Fibroblast of mammary gland (primary cell): Measurements from ENCODE around the gene JAK3.

Experiments
- DNase-seq: peaks from one replicate; pipeline ENCODE4 v3.0.0-alpha.2; 2010; ENCODE audit warnings: low read depth
- H3K4me3 ChIP-seq: 2 replicates; pipeline ENCODE4 v1.5.1; 2011; ENCODE audit warnings: low read depth, mild to moderate bottlenecking, low read length, moderate library complexity; ENCODE audit not compliant: control insufficient read depth
- CTCF ChIP-seq: conservative IDR thresholded peaks from 2 replicates; pipeline ENCODE4 v1.5.1; 2011; ENCODE audit warnings: low read depth, low read length, inconsistent platforms; ENCODE audit not compliant: control insufficient read depth, insufficient read depth

Gene JAK3

GRCh38 chr19:17866312-17866963 lies 18.7 kb upstream of the JAK3 start:
- no peak overlapping the region for H3K4me3 ChIP-seq
- no peak for TF ChIP-seq CTCF

GRCh38 chr19:17865364-17866311 lies 17.9 kb upstream of the JAK3 start:
- no peak overlapping the region for H3K4me3 ChIP-seq
- DNase-seq, result no peak
- no peak for TF ChIP-seq CTCF

More at GRCh38 chr19:17866312-17866963, 18.7 kb upstream of the JAK3 start:
- no peak for DNase-seq

GRCh38 chr19:17863520-17864182 lies 15.9 kb upstream of the JAK3 start:
- H3K4me3 ChIP-seq, result no peak overlapping the region
- no peak for TF ChIP-seq CTCF
- DNase-seq, result no peak

- DNase-seq, result no peak
- H3K4me3 ChIP-seq, result no peak overlapping the region
- no peak for TF ChIP-seq CTCF
Observed at GRCh38 chr19:17862711-17863519, 15.1 kb upstream of the JAK3 start.

GRCh38 chr19:17861542-17862402 lies 14.0 kb upstream of the JAK3 start:
- no peak for TF ChIP-seq CTCF
- peak overlapping the region; percentile 88 for H3K4me3 ChIP-seq
- no peak for DNase-seq
